PC-3 (cell line): ENCODE results near the gene CLASP1.

Experiments used
- CTCF ChIP-seq: fragments of 300-600 bp; sonication (generic); conservative IDR thresholded peaks from 2 replicates; pipeline ENCODE4 v1.5.1; 2017; ENCODE audit warnings: antibody characterized with exemption, low read depth, mild to moderate bottlenecking, low read length
- EZH2phosphoT487 ChIP-seq: fragments of 300-600 bp; sonication (generic); IDR thresholded peaks from 2 replicates; pipeline ENCODE4 v1.6.1; 2018; ENCODE audit warnings: mild to moderate bottlenecking, antibody characterized with exemption, low read length, borderline replicate concordance

DNA sequence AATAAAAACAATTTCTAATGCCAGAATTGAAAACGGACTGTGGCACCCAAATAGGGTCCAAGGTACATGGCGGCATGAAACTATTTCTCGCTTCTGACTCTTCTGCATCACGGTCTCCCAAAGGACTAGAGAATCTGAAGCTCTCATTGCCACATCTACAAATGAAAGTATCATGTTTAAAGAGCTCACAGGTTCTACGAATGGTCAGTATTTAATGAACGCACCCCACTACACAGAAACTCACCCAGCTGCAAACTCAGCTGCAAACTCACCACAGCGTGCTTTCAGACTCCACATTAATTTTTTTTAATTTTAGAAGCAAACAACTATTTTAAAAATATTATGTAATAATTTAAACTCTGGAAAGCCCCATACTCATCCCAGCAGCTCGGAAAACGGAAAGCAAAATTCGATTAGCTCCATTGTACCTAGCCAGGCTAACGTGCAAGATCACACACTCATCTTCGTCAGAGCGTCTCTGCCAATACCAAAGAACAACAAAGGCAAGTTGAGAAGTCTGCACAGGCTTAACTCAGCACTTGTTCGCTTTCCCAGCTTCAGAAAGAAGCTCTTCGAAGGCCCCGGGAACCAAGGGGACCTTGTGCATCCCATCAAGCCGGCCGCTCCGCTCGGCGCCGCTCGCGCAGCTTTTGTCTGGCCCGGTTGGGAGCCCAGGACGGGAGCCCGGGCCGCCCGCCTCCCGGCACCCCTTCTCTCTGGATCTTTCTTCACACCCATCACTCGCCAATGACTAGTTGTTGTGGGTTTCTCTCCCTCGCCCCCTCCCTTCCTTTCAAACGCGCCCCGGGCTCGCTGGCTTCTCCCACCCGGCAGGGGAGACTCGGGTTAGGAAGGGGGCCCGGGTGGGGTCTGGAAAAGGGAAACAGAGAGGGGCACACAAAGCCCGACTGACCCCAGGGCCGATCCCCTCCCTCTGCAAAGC, 785 bp downstream of the CLASP1 start:
- no peak for TF ChIP-seq CTCF
- TF ChIP-seq EZH2phosphoT487, result no peak
